ENCODE results near the gene ST6GALNAC4. TPM values are rescaled to one million over a fixed set of nuclear protein-coding genes. Genes with fewer than 3 reads are reported as not detected.

The ST6GALNAC4 gene
- total RNA-seq (2021) (25.1 to 25.7 TPM (median 25.4 TPM) in 3 replicates), Bru-seq, nascent RNA (percentile 47 among the genes with signal in this experiment)
- long read RNA-seq, experiment 1, transcript ST6GALNAC4-201 (6 exons, 1,691 nt), result major isoform, 10 of 26 reads
- long read RNA-seq, experiment 1, partial matches to known transcripts, result 2 of 26 reads
- long read RNA-seq, experiment 1, other reads (novel, unspliced or antisense), result 13 of 26 reads
- long read RNA-seq, experiment 2, transcript ST6GALNAC4-201 (6 exons, 1,691 nt), result major isoform, 9 of 28 reads
- long read RNA-seq, experiment 2, partial matches to known transcripts, result 3 of 28 reads
- long read RNA-seq, experiment 2, other reads (novel, unspliced or antisense), result 15 of 28 reads
- long read RNA-seq, experiment 3, transcript ST6GALNAC4-201 (6 exons, 1,691 nt), result major isoform, 5 of 10 reads
- long read RNA-seq, experiment 3, partial matches to known transcripts, result 2 of 10 reads
- long read RNA-seq, experiment 3, other reads (novel, unspliced or antisense), result 2 of 10 reads

GRCh38 chr9:127916720-127917581 is at the start of gene ST6GALNAC4:
Gene ST6GALNAC4 (minus strand): TSS chr9:127917041. CDS start chr9:127916419, 622 bp downstream.
- Mint-ChIP-seq H3K36me3 (peaks cover under 1% of the 10 kb centered on the region; the same call in 1 of the 2 replicates), H3K9me3 (no peaks in the 10 kb centered on the region), H3K27me3 (ENCODE audit: low read depth) (peaks cover 7% of the 10 kb centered on the region), H3K4me3 (peak within 1 kb of the TSS; percentile 74), H3K27ac (peak within 1 kb of the TSS; percentile 60; the same call in 1 of the 2 replicates), H3K4me1 (peaks cover 19% of the 10 kb centered on the region)
- peak; percentile 96 for DNase-seq (ENCODE audit: low spot score)
- ChIA-PET POLR2A (interaction anchor here (0.6 to 2.1 kb wide), 9 partner anchors 17 to 758 kb away, joined by 3 to 8 read pairs (median 3); partner anchors contain the start of gene ST6GALNAC6), CTCF (interaction anchor here (0.6 to 2.4 kb wide), 25 partner anchors 11 to 695 kb away, joined by 3 to 20 read pairs (median 5); partner anchors contain the start of genes CDK9, FPGS, PIP5KL1 and SH2D3C)
- ATAC-seq, result peak; percentile 92
- TF ChIP-seq CREB1 (CRISPR knock-in tag; IDR thresholded peaks at IDR 0.05) (no peak), MXD4 (CRISPR knock-in tag; IDR thresholded peaks at IDR 0.05; ENCODE audit: borderline replicate concordance) (no peak), SOX15 (CRISPR knock-in tag; IDR thresholded peaks at IDR 0.05) (no peak), GABPB1 (CRISPR knock-in tag; IDR thresholded peaks at IDR 0.05) (no peak), TEAD4 (CRISPR knock-in tag; IDR thresholded peaks at IDR 0.05) (no peak), ZNF281 (CRISPR knock-in tag; IDR thresholded peaks at IDR 0.05) (no peak), ZNF396 (CRISPR knock-in tag; IDR thresholded peaks at IDR 0.05; ENCODE audit: borderline replicate concordance) (no peak), ELF4 (CRISPR knock-in tag; IDR thresholded peaks at IDR 0.05; ENCODE audit: low read depth) (no peak), JUN (CRISPR knock-in tag; IDR thresholded peaks at IDR 0.05) (no peak), TEAD1 (CRISPR knock-in tag; IDR thresholded peaks at IDR 0.05) (no peak), ARID4B (CRISPR knock-in tag; IDR thresholded peaks at IDR 0.05; ENCODE audit: borderline replicate concordance) (no peak), FOXJ3 (CRISPR knock-in tag; IDR thresholded peaks at IDR 0.05; ENCODE audit: borderline replicate concordance) (no peak), NR1H2 (CRISPR knock-in tag; IDR thresholded peaks at IDR 0.05) (no peak), ERG (CRISPR knock-in tag; IDR thresholded peaks at IDR 0.05) (no peak), E2F1 (CRISPR knock-in tag; IDR thresholded peaks at IDR 0.05) (no peak), E2F5 (CRISPR knock-in tag; IDR thresholded peaks at IDR 0.05) (no peak), IRF1 (CRISPR knock-in tag; IDR thresholded peaks at IDR 0.05) (0 out of 2 replicates have a peak, but pooled peaks have one; percentile 15), AFF4 (CRISPR knock-in tag; IDR thresholded peaks at IDR 0.05; ENCODE audit: borderline replicate concordance) (no peak), NFYB (CRISPR knock-in tag; conservative IDR thresholded peaks at IDR 0.05; ENCODE audit: low read depth) (no peak)

Data from WTC11 (cell line).